CD4-positive, alpha-beta T cell treated with Interleukin-4 for 4 hours (primary cell): ENCODE data around the gene GALNT8.
"Not testable (repeated sequence)": the region's sequence is repeated elsewhere in the genome, so short reads cannot be mapped to it uniquely, and the experiment has no call there.

Experiments
- DNase-seq: peaks from one replicate; pipeline ENCODE4 v3.0.0-alpha.2; 2020

GALNT8 gene, protein sequence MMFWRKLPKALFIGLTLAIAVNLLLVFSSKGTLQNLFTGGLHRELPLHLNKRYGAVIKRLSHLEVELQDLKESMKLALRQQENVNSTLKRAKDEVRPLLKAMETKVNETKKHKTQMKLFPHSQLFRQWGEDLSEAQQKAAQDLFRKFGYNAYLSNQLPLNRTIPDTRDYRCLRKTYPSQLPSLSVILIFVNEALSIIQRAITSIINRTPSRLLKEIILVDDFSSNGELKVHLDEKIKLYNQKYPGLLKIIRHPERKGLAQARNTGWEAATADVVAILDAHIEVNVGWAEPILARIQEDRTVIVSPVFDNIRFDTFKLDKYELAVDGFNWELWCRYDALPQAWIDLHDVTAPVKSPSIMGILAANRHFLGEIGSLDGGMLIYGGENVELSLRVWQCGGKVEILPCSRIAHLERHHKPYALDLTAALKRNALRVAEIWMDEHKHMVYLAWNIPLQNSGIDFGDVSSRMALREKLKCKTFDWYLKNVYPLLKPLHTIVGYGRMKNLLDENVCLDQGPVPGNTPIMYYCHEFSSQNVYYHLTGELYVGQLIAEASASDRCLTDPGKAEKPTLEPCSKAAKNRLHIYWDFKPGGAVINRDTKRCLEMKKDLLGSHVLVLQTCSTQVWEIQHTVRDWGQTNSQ

DNA sequence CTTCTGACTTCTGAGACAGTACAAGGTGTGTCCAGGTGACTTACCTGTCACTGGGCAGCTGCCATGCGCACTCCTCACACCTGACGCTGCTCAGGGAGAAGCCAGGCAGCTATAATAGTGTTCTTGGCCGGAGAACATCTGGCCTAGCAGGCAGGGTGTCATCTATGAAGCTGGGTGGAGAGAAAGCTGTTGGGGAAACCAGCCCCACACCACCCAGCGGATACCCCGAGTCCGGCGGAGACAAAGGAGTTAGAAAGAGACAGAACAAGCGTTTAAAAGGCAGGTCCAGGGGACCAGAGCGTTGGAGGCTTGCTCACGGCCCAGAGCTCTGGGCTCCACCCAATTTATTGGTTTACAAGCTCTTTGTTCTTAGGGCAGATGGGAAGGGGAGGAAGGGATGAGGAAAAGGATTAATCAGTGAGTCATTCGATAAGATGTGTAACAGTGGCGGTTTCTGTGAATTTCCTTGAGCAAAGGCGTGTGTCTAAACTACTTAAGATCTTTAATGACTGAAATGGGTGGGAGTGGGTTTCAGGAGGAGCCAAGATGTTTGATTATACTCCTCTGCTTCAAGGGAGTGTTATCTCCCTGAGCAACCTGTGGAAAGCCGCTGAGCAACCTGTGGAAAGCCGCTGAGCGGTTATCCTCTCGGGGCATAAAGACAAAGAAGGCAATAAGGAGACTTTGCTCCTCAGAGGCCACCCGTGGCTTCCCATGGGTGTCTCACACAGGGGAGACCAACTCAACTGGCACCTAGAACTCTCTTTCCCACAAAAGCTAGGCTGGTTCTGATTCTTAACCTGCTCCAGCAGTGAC, at the start of gene GALNT8:
GALNT8 (plus strand) TSS at position 580 of the 816 bp plus-strand sequence. CDS start 278 bp downstream, outside the sequence.
- no peak for DNase-seq

DNA sequence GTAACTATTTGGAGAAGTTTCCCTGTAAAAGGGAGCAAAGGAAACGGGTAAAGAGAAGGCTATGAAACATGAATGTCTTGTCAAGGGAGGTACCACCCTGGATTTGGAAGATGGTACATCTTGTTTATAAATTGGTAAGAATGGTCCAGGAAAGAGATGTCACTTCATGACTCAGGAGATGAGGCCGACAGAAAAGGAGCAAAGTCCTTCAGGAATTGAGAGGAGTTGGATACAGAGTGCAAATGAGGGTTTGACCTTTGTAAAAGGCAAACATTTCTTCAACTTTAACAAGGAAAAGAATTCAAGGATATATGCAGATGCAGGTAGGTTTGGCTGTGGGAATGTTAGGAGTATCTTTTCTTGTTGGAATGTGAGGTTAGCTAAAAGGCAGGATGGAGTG, 40.5 kb upstream of the GALNT8 start:
- DNase-seq = no peak

DNA sequence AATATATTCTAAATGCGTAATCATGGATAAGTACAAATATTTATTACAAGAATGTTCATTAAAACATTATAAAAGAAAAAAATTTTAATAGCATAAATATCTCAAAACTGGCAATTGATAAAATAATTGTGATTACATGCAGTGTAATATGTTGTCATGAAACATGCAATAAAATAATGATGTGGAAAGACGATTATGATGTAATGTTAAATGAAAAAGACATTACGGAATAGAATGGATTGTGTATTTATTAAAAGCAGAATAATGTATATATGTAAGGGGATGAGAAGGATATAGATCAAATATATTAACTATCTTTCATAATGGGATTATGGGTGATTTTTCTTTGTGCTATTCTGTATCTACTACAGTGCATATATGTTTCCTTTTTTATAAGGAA, 38.5 kb upstream of the GALNT8 start:
- no peak for DNase-seq

DNA sequence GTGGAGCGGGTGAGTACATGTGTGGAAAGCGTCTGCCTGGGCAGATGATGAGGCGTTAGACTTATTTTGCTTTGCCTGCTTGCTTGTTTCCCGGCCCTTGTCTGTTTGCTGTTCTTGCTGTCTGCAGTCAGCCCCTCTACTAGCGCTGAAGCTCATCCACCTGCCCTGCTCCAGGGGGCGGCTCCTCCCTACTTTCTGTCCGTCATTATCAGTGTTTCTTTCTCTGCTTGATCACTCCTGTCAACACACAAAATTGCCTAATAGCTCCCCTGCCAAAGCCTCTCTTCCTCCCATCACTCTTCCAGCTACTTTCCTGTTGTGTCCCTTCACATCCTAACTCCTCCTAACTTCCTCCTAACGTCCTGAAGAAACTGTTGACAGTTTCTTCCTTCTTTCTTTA, 34.9 kb upstream of the GALNT8 start:
- DNase-seq = no peak

DNA sequence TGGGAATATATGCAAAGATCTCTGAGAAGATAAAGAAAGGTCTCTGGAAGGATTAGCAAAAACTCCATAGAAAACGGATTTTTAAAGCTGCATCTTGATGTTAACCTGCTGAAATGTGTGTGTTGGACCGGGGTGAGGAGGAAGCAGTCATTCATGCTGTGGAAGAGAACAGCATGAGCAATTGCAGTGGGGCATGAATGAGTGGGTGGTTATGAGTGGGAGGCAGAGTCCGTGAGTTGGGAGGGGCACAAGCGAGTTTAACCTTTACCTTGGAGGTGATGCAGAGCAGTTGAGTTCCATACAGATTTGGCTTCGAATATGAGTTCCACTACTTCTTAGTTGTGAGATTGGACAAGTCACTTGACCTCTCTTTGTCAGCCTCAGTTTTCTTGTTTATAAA, 29.4 kb upstream of the GALNT8 start:
- no peak for DNase-seq

DNA sequence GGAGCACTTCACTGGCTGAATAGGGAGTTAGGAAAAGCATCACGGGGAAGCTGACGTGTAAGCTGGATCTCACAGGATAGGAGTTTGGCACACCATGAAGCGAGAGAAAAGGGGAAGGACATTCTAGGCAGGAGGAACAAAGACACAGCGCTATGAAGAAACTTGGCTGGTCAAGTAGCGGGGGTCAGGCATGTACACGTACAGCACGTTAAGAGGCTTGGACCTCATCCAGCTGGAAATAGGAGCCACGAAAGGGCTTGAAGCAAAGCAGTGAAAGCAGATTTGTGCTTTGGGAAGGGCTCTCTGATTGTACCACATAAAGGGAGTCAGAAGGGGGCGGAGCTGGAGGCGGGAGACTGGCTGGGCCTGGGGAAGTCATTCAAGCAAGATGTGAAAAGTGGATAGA, 19.6 kb upstream of the GALNT8 start:
- no peak for DNase-seq

DNA sequence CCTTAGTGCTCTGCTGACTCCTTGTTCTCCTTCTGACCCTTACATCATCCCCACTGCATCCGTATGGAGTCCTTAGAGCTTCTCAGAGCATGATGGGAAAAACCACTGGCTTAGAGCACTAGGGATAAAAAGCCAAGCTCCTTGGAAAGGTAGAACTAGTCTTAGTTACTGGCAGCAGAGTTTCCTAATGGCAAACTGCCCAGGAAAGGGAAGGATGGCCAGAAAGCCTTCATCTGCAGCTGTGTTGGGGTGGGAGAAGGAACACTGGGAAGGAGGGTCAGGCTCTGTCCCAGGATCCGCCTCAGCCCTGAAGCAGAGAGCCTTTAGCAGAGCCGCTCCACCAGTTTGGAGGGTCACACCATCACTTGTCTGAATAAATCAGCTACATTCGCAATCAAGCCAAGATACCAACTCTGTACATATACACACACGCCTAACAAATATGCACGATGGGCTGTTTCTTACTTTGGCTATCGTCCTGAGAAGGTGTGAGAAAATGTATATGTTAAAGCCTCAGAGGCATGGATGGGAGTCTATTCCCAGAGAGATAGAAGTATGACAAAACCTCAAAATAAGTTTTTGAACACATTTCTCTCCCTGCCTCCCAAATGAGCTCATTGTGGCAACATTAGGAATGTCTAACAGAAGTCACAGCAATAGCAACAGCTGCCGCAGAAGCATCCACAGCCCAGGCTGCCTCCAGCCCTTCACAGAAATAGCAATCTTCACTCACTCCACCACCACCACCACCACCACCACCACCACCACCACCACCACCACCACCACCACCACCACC, 18.6 kb upstream of the GALNT8 start:
- no peak for DNase-seq

DNA sequence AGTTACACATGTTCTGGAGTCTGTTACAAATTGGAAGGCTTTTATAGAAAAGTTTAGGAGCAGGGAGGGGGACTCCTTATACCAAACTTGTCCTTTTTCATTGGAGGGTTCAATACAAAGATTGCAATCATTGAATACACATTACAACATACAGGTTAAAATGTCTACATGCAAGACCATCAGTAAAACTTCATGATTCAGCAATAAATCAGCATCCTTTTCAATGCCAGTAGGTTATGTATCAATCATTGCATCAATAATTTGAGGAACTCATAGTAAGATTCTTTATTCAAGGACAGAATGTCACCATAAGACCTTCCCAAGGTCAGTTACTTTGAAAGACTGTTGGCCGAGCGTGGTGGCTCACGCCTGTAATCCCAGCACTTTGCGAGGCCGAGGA, 16.5 kb upstream of the GALNT8 start:
- DNase-seq = no peak

DNA sequence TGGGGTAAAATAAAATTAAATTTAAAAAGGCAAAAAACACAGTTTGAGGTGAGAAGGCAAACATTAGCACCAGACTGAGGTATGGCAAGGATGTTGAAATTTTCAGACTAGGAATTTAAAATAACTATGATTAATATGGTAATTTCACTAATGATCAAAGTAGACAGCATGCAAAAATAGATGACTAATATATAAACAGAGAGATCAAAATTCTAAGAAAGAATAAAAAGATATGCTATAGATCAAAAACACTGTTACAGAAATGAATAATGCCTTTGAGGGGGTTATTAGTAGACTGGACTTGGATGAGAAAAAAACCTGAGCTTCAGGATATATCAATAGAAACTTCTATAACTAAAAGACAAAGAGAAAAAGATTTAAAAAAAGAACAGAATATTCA, 14.4 kb upstream of the GALNT8 start:
- no peak for DNase-seq

DNA sequence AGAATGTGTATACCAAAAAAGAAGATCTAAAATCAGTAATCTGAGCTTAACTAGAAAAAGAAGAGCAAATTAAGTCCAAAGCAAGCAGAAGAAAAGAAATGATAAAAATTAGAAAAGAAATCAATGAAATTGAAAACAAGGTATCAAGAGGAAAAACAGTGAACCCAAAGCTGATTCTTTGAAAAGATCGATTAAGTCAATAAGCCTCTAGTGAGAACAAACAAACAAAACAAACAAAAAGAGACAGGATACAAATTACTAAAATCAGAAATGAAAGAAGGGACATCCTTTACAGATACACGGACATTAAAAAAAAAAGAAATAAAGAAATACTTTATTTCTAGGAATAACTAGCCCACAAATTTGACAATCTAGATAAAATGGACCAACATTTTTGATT, 12.9 kb upstream of the GALNT8 start:
- DNase-seq = no peak

DNA sequence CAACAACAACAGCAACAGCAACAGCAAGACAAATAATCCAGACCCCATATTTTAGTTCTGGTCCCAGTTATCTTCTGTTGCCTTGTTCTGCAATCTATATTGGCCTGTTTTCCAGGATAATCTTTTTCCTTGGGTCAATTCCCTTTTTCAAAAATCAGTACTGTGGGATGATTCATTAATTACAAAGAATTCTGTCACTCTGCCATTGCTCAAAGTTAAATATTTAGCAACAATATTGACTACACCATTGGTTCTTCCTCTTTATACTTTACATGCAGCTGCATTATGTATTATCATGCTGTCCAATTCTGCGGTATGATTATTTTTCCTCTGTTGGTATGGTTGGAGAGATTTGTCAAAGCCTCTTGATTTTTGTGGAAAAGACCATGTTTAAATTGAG, 10.1 kb upstream of the GALNT8 start:
- no peak for DNase-seq

DNA sequence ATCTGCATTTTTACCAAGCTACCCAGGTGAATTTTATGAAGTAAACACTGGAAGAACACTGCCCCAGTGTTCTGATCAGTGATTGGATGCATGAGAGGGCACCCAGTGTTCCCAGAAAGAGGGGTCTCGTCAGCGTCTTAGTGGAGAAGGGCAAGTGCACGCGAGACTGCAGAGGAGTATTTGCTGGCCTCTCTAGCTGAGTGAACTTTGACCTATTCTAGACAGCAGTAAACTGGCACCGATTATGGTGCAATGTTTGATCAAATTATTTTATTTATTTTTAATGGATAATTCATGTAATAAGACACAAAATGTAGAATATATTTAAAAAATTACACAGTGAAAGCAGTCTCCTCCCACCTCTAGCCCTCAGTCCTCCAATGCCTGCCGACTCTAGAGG, 5.3 kb upstream of the GALNT8 start:
- DNase-seq = no peak

DNA sequence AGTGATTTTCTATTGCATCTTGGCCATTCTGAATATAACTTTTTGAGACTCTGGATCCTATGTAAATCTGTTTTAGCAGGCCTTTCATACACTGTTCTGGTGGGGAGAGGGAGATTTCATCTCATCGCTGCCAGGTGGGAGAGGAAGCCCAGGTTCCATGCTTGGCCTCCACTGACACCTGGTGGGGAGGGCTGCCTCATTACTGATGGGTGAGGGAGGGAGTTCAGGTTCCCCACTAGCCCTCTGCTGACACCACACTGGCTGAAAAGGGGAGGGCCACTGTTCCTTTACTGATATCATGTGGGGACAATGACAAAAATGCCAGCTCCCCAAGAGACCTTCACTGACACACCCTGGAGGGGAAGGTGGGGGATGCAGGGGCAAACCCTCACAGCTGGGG, 2.4 kb upstream of the GALNT8 start:
- no peak for DNase-seq

DNA sequence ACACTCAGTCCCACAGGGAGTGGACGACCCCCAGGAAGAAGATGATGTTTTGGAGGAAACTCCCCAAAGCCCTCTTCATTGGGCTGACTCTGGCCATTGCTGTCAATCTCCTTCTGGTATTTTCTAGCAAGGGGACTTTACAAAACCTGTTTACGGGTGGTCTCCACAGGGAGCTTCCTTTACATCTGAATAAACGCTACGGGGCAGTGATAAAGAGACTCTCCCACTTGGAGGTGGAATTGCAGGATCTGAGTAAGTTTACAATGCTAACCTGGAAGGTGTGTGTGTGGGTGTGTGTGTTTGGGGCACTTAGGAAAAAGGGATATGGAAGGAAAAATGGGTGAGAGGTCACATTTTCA, 416 bp downstream of the GALNT8 start:
- DNase-seq = no peak

DNA sequence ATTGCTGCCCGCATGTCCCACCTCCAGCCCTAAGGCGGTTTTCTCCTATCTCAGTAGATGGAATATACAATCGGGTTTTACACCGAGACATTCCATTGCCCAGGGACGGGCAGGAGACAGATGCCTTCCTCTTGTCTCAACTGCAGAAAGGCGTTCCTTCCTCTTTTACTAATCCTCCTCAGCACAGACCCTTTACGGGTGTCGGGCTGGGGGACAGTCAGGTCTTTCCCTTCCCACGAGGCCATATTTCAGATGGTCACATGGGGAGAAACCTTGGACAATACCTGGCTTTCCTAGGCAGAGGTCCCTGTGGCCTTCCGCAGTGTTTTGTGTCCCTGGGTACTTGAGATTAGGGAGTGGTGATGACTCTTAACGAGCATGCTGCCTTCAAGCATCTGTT, 1.4 kb downstream of the GALNT8 start:
- DNase-seq = not testable (repeated sequence)

DNA sequence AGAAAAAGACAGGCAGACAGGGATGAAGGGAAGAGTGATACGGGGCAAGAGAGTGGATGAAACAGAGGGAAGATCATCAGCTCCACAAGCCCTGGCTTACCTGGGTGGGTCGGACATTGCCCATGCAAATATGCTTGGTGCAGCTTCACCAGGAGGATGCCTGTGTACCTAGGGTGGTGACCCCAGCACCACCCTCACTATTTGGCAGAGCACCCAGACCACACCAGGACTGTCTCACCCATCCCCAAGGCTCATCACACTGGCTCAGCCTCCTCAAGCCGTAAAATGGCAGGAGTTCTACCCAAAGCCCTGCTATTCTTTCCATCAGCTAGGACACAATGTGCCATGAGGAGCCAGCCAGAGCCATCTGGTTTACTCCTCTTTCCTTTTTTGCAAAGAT, 3.0 kb downstream of the GALNT8 start:
- DNase-seq = no peak

DNA sequence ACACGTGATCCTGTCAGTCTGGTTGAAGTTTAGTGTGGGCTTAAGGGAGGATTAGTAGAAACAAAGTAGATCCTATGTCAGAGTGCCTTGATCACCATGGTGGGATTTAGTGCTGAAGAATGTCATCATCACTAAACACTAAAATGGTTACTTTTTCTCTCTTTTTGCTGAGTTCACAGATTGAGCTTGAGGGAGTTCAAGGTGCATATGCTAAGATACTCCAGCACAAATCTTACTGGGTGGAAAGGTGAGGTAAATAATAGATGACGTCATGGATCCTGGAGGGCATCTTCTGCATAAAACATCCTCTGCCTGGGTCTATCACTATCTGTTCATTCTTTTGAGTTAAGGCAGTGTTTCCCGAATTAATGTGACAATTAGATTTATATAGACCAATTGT, 4.9 kb downstream of the GALNT8 start:
- no peak for DNase-seq

DNA sequence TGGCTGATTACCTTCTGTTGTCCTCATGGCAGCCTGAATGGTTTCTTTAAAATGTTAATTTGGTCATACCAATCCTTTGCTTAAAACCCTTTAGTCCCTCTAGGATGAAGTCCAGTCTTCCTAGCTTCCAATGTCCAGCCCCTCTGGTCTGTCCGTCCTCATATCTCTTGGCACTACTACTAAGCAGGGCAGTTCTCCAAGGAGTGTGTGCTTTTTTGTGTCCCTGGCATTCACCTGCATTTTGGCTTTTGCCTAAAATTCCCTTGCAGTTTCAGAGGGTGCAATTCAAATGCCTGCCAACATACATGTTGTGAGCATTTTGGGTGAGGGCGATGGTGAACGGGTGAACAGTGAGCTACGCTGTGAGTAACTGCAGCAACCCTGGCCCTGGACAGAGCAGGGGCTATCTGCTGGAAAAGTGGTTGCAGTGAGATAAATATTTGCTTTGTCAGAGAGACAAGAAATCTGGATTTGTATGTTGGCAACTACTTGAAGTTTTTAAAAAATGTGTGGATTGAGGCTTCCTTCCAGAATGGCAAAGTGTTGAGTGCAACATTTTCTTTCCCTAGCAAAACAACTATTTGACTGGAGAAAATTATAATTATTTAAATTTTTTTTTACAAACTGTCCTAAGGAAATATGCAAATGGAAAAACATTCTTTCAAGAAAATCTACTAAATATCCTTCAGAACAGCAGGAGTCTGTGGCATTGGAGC, 14.6 kb downstream of the GALNT8 start:
- DNase-seq = no peak

DNA sequence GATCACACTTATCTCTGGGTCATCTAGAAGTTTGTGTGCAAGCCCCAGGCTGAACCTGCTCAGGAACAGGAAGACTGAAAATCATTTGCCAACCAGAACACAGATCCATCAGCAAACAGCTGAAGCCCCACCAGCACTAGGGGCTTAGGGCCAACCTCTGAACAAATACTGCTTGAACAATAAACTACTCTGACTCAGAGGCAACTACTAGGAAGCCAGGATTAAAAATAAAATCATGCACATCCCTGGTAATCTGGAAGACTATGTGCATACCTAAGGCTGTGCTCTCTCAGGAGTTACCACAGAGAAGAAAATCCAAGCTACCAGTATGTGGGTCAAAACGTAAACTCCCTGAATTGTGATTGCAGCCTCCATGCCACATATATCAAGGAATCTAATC, 15.9 kb downstream of the GALNT8 start:
- no peak for DNase-seq

DNA sequence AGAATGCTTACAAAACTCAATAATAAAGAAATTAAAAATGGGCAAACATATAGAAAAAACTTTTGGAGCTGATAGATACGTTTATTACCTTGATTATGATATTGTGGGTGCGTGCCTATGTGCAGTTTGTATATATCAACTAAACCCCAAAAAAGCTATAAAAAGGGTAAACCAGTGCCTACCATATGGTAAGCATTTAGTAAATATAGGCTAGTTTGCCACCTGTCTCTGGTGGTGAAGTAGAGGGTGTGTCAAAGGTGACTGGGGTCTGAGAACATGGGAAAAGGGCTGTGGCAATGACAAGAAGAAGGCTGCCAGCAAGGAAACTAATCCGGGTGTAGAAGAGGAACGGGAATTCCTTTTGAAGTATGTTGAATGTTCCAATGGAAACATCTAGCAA, 18.3 kb downstream of the GALNT8 start:
- no peak for DNase-seq

DNA sequence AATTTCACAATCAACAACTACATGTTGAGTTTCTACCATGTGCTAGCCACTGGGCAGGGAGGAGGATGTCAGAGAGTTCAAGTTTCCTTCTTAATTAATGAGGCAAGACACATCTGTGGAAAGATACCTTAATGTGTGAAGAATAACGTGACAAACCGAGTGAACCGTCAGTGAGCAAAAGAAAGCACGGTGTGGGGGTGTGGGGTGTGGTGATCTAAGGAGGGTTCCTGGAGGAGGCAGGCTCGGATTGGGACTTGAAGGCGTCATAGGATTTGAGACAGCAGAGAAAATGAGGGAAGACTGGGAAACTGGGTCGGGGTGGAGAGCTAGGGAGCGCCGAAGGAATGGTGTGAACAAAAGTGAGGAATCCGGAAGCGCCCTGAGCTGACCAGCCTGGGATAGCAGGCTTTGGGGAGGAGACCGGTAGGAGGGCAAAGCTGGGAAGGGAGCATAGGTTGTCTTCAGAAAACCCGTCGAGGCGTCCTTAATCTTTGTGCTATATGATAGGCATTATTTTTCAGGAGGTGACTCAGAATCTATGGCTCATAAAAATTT, 22.3 kb downstream of the GALNT8 start:
- DNase-seq = no peak

DNA sequence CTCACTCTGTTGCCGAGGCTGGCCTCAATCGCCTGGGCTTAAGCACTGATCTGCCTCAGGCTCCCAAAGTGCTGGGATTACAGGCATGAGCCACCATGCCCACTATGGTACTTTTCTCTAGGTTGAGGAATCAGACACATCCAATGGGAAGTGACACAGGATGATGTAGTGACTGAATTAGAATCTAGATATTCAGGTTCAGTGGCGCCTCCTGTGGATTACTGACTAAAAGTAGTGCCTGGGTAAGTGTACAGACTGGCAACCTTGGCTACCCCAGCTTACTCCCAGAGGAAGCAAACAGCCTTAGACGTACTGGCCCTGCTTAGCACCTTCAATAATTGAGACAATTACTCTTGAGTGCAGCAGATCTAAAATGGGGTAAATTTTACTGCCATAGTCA, 22.8 kb downstream of the GALNT8 start:
- no peak for DNase-seq
